Tibial nerve (tissue), 4 donors: ENCODE data around the gene USP24.

Experiments used
- EP300 ChIP-seq, 2 donors: sonication (generic); formaldehyde crosslinking; IDR thresholded peaks; one replicate each; pipeline ENCODE4 v1.6.1; 2017; ENCODE audit warnings: antibody characterized with exemption in 2 of 2, mild to moderate bottlenecking in 1 of 2
- POLR2A ChIP-seq, 2 donors: fragments of 450-650 bp; IDR thresholded peaks; one replicate each; pipeline ENCODE4 v1.6.1; 2017; ENCODE audit warnings: antibody characterized with exemption in 2 of 2, mild to moderate bottlenecking in 2 of 2, moderate library complexity in 2 of 2
- TF ChIP-seq, protein P1 (sequence below), 5 experiments: fragments of 200-600 bp in 3 of 5; fragments of 450-650 bp in 2 of 5; sonication (generic) in 3 of 5; IDR thresholded peaks; one replicate each; pipeline ENCODE4 v1.5.1; 2016 to 2019; ENCODE audit warnings: antibody characterized with exemption in 5 of 5, mild to moderate bottlenecking in 3 of 5, moderate library complexity in 2 of 5

DNA sequence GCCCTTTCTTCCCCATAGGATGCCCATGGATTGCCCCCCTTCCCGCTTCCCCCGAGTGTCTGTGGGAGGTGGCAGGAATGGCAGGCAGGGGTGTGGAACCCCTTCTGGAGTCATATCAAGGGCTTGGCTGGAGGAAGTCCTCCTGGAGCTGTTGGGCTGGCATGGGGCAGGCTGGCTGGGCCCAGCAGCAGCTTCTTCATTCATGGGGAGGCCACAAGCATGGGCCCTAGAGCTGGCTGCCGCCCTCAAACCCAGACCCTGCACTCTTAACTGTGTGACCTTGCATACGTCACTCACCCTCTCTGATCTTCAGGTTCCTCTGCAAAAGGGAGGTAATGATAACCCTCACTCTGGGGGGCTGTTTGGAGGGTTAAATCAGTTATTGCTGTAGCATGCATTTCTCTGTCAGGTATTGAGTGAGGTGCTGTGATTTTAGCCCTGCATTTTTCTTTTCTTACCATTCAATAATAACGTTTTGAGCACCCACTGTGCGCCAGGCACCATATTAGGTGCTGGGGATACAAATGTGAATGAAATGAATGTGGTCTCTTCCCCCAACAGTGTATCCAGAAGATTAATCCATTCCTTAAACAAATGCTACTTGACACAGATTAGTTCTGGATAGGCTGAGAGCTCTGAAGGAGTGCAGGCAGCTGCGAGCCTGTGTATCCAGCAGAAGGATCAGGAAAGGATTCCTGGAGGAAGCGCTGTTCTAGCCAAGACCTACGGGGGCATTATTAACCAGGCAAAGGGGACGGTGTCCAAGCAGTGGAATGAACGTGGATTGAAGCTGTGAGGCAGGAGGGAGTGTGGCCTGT is 166.5 kb downstream of the USP24 start:
- no peak for TF ChIP-seq POLR2A (IDR thresholded peaks at IDR 0.05)
- TF ChIP-seq, protein P1, sequence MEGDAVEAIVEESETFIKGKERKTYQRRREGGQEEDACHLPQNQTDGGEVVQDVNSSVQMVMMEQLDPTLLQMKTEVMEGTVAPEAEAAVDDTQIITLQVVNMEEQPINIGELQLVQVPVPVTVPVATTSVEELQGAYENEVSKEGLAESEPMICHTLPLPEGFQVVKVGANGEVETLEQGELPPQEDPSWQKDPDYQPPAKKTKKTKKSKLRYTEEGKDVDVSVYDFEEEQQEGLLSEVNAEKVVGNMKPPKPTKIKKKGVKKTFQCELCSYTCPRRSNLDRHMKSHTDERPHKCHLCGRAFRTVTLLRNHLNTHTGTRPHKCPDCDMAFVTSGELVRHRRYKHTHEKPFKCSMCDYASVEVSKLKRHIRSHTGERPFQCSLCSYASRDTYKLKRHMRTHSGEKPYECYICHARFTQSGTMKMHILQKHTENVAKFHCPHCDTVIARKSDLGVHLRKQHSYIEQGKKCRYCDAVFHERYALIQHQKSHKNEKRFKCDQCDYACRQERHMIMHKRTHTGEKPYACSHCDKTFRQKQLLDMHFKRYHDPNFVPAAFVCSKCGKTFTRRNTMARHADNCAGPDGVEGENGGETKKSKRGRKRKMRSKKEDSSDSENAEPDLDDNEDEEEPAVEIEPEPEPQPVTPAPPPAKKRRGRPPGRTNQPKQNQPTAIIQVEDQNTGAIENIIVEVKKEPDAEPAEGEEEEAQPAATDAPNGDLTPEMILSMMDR (IDR thresholded peaks at IDR 0.05): no peak
- TF ChIP-seq EP300 (IDR thresholded peaks at IDR 0.05): no peak
